ENCODE results near the gene BID.

The BID gene

GRCh38 chr22:17816649-17817048 is 42.4 kb upstream of the BID start:
- TF ChIP-seq FOXP2 (optimal IDR thresholded peaks at IDR 0.05; ENCODE audit: borderline replicate concordance, extremely low read depth, extremely low read length, insufficient read depth) (no peak), TAF1 (IDR thresholded peaks at IDR 0.05; ENCODE audit: borderline replicate concordance, insufficient read depth, low read length) (no peak), SIN3A (IDR thresholded peaks at IDR 0.05; ENCODE audit: borderline replicate concordance, insufficient read depth, low read length) (no peak), REST (IDR thresholded peaks at IDR 0.05; ENCODE audit: insufficient read depth in 1 of 2, low read depth in 2 of 2, low read length in 2 of 2) (no peak), POLR2AphosphoS5 (IDR thresholded peaks at IDR 0.05; ENCODE audit: low read depth, low read length) (no peak)

DNA sequence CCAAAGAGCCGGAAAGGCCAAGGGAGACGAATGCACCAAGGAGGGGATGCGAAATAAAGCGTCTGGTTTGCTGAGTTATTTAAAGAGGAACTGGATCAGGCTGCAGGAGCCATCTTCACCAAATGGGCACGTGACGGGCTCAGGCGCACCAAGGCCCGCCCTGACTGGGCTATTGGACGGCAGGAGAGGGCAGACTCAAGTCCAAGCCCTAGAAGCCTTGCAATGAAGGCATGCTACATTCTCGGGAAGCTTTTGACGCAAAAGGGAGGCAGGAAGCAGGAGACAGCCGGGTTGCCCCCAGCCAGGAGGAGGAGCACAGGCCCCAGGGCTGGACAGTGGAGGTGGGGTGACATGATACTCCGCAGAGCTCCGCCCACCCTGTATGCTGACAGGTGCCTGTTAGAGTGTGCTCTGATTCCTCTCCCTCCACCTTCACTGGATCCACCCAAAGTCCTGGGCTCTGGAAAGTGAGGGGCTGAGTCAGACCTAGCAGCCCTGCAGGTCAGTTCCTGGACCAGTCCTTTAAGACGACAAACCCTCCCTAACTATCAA is 41.5 kb upstream of the BID start:
- TF ChIP-seq TAF1 (IDR thresholded peaks at IDR 0.05; ENCODE audit: borderline replicate concordance, insufficient read depth, low read length) (no peak), FOXP2 (optimal IDR thresholded peaks at IDR 0.05; ENCODE audit: borderline replicate concordance, extremely low read depth, extremely low read length, insufficient read depth) (no peak), POLR2AphosphoS5 (IDR thresholded peaks at IDR 0.05; ENCODE audit: low read depth, low read length) (no peak), SIN3A (IDR thresholded peaks at IDR 0.05; ENCODE audit: borderline replicate concordance, insufficient read depth, low read length) (no peak), REST (IDR thresholded peaks at IDR 0.05; ENCODE audit: insufficient read depth in 1 of 2, low read depth in 2 of 2, low read length in 2 of 2) (no peak)

- TF ChIP-seq TAF1 (IDR thresholded peaks at IDR 0.05; ENCODE audit: borderline replicate concordance, insufficient read depth, low read length) = no peak
- no peak for TF ChIP-seq FOXP2 (optimal IDR thresholded peaks at IDR 0.05; ENCODE audit: borderline replicate concordance, extremely low read depth, extremely low read length, insufficient read depth)
- TF ChIP-seq POLR2AphosphoS5 (IDR thresholded peaks at IDR 0.05; ENCODE audit: low read depth, low read length) = no peak
- no peak for TF ChIP-seq REST (IDR thresholded peaks at IDR 0.05; ENCODE audit: insufficient read depth in 1 of 2, low read depth in 2 of 2, low read length in 2 of 2)
- no peak for TF ChIP-seq SIN3A (IDR thresholded peaks at IDR 0.05; ENCODE audit: borderline replicate concordance, insufficient read depth, low read length)
These were observed 40.6 kb upstream of the BID start for GRCh38 chr22:17814830-17815229.

DNA sequence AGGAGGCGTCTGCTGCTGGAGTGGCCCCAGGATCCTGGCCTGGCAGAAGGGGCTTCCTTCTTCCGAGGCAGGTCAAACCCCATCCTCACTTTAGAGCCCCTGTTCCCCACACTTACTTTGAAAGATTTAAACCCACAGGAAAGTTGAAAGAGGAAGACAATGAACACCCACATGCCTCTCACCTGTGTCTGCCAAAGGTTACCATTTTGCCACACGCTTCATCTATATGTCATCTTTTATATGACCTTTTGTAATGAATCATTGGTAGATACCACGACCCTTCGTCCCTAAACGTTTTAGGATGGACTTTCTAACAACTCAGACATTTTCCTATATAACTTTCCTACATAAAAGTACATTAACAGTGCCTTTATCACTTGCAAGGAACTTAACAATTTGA is 39.8 kb upstream of the BID start:
- TF ChIP-seq TAF1 (IDR thresholded peaks at IDR 0.05; ENCODE audit: borderline replicate concordance, insufficient read depth, low read length) (no peak), REST (IDR thresholded peaks at IDR 0.05; ENCODE audit: insufficient read depth in 1 of 2, low read depth in 2 of 2, low read length in 2 of 2) (no peak), FOXP2 (optimal IDR thresholded peaks at IDR 0.05; ENCODE audit: borderline replicate concordance, extremely low read depth, extremely low read length, insufficient read depth) (no peak), SIN3A (IDR thresholded peaks at IDR 0.05; ENCODE audit: borderline replicate concordance, insufficient read depth, low read length) (no peak), POLR2AphosphoS5 (IDR thresholded peaks at IDR 0.05; ENCODE audit: low read depth, low read length) (no peak)

DNA sequence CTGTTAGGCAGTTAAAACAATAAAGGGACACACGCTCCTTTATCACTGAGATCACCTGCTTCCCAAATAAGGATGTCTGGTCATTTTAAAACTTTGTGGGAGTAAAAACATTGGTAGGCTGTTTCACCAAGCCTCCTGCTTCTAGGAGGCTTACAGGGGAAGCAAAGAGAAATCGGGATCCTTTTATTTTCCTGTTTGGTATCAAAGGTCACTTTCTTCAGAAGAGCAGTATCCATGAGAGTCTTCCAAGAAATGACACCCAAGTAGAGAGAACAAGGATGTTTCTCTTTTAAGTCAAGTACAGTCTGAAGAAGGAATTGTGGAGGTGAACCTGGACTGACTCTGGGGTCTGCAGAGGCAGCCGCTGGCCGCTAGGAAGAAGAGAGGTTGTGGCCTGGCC is 36.9 kb upstream of the BID start:
- TF ChIP-seq FOXP2 (optimal IDR thresholded peaks at IDR 0.05; ENCODE audit: borderline replicate concordance, extremely low read depth, extremely low read length, insufficient read depth) (no peak), SIN3A (IDR thresholded peaks at IDR 0.05; ENCODE audit: borderline replicate concordance, insufficient read depth, low read length) (no peak), TAF1 (IDR thresholded peaks at IDR 0.05; ENCODE audit: borderline replicate concordance, insufficient read depth, low read length) (no peak), REST (IDR thresholded peaks at IDR 0.05; ENCODE audit: insufficient read depth in 1 of 2, low read depth in 2 of 2, low read length in 2 of 2) (no peak), POLR2AphosphoS5 (IDR thresholded peaks at IDR 0.05; ENCODE audit: low read depth, low read length) (no peak)
